IPS-18c (cell line): ENCODE measurements around the gene FBXO15.

Experiments used
- H3K4me3 ChIP-seq: 2 replicates; pipeline ENCODE4 v1.7.0; 2013; ENCODE audit warnings: low read depth, mild to moderate bottlenecking, low read length, moderate library complexity; ENCODE audit not compliant: insufficient read depth
- H3K9me3 ChIP-seq: one replicate; pipeline ENCODE4 v1.6.1; 2013; ENCODE audit warnings: mild to moderate bottlenecking, low read length, moderate library complexity; ENCODE audit not compliant: control insufficient read depth, insufficient read depth

FBXO15 gene

DNA sequence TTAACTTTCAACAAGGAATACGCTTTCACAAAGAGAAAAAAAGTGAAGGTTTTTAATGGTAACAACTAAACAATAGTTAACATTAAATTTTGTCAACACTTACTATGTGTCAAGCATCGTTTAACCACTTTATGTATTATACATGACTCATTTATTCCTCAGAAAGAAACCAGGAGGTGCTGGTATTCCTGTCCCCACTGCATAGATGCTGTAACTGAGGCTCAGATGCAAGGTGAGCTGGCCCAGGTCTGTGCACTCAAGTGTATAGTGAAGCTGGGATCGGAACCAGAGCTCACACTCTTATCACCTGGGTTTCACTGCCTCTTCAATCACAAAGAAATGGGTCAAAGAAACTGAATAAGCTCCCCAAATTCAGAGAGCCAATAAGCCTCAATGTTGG, 16.5 kb downstream of the FBXO15 start:
- Histone ChIP-seq H3K4me3 (no peak overlapping the region), H3K9me3 (no peaks in the 10 kb centered on the region)

DNA sequence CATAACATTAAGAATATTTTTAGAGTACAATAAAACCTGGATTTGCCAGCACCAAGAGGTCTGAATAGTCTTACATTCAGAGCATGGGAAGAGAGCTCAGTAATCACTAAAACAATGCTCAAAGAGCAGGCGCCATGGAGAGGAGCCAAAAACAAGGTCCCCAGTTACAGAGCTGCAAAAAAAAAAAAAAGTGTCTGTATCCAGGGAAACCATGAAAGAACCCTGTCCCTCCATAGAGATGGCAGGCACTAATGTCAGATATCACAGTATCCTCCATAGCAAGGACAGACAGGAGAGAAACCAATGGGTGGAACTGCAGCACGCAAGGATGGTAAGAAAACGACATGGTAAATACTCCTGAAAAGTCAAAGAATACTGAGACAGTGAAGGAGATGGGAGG, 19.5 kb downstream of the FBXO15 start:
- no peak overlapping the region for H3K4me3 ChIP-seq
- H3K9me3 ChIP-seq: no peaks in the 10 kb centered on the region

DNA sequence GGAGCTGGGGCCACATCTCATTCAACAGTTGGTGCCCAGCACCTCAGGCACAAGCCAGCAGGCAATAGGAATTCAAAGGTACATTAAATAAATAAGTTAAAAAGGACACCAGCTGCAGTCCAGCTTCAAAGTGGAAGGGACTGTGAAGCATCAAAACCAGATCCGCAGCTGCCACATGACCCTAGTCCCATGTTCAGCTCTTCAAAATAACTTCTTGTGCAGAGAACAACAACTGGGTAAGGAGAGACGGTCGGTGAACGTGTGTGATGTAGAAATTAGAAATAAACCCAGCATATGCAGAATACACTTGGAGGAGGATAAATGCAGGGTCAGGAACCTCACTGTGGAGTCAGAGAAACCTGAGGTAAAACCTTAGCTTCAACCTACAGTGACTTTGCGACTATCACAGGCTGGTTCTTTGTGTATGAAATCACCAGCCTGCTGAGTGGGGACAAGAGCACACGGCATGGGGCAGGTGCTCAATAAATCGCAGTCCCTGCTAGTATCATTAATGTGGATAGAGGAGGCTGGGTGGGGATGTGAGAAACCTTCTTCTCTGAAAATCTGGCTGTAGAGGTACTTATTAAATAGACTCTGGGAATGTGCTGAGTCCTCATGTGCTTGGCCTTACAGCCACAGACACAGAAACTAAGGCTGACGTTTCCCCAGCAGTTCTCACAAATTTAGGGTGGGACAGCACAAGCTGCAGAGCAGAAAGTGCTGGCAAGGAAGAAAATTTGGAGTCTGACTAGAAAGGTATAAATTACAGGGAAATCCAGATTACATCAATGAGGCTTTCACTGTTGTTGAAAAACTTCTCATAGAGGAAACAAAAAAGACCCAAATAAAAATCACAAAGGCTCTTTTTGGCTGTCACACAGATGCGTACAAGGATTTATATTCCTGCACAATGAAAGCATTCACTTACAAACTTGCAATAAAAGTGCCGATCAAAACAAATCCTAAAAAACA, 20.7 kb downstream of the FBXO15 start:
- Histone ChIP-seq H3K9me3 (no peaks in the 10 kb centered on the region), H3K4me3 (no peak overlapping the region)

DNA sequence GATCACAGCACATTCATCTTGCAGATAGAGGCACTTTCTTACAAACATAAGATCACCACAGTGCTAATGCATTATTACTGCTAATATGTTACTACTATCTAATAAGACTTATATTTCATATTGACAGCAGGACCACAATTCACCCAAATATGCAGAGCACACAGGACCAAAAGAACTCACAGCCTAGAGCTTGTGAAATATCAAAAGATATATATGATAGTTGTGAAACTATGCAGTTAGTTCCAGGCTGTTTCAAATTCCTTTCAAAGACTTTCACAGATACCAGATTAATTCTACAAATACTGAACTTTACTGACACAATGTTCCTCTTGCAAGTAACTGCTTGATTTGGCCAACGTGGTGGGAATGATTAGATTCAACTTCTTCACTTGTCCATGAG, 23.0 kb downstream of the FBXO15 start:
- Histone ChIP-seq H3K4me3 (no peak overlapping the region), H3K9me3 (no peaks in the 10 kb centered on the region)

DNA sequence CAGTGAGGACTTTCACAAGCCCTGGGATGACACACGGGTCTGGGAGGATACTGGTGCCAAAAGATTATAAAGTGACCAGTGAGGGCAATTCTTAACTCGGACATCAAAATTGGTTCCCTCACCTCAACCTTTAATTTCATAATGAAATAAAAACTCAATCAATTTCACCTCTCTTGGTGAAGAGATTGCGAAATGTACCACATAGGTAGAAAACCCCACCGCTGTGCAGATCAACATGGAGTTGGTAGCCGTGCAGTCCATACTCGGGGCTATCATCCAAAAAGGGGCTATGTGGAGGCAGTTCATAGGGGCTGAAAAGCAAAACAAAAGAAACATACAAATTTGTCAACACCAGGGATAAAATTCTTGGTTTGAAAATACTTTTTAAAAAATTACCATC, 24.4 kb downstream of the FBXO15 start:
- Histone ChIP-seq H3K9me3 (no peaks in the 10 kb centered on the region), H3K4me3 (no peak overlapping the region)

DNA sequence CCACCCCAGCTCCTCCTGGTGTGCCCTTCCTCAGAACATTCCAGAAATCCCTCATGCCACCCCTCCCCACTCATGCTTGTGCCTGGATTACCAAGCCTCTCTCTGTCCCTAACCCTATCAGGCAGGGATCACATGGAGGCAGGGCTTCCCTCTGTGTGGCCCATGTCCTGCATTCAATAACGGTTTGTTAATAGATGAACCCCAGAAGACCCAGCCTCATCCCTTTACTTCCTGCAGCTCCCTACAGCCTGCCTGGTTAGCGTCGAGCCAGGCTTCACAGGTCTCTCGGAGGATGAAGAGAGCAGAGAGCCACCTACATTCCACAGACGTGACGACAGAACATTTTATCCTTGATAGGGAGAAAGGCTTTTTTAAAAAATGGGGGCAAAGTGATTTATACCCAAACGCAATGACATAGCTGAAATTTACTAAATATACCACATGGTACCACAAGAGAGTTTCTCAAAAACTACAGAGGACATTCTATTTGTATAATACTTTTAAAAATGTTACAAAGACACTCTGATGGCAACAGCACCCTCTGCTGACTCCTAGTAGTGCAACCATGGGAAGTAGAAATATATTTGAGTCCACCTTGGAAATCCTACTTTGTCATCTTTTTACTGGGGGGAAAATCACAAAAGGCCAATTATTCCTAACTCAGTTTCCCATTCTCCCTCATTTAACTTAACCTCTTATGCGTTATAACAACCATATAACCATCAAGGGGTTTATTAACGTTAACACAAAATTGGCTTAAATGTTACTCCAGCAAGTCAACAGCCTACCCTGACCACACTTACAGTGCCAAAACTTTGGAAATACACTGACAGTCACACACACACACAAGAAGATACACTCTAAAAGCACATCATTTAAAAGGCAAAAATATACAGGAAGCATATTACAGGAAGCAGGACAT, 30.7 kb downstream of the FBXO15 start:
- Histone ChIP-seq H3K4me3 (no peak overlapping the region), H3K9me3 (no peaks in the 10 kb centered on the region)

DNA sequence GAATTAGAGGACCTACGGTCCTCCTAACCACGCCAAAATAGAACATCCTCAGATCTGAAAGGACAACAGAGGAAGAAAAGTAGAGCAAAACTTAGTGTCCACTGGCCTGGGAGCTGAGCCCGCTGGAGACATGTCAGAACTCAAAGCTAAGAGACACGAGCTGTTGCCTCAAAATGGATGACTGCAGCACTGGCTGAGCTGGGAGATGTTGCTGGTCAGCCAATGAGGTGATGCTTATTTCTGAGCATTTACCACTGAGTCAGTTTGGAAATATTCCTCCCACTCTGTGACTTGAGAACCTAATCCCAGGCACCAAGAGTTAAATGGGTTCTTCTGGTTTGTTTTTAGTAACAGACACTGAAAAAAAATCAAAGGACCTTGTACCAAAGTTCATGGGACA, 32.6 kb downstream of the FBXO15 start:
- Histone ChIP-seq H3K4me3 (no peak overlapping the region), H3K9me3 (no peaks in the 10 kb centered on the region)

DNA sequence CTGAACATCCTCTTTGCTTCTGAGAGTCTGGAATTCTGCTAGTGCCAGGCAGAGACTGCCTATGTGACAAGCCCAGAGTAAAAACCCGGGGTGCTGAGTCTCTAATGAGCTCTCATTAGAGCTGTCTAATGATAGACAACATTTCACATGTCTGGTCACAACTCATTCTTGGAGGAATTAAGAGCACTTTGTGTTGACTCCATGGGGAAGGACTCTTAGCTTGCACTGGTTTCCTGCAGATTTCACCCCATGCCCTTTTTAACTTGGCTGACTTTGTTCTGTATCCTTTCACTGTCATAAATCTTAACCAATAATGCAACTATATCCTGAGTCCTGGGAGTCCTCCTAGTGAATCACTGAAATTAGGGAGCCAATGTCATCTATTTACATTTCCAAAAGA, 33.5 kb downstream of the FBXO15 start:
- Histone ChIP-seq H3K9me3 (no peaks in the 10 kb centered on the region), H3K4me3 (no peak overlapping the region)

DNA sequence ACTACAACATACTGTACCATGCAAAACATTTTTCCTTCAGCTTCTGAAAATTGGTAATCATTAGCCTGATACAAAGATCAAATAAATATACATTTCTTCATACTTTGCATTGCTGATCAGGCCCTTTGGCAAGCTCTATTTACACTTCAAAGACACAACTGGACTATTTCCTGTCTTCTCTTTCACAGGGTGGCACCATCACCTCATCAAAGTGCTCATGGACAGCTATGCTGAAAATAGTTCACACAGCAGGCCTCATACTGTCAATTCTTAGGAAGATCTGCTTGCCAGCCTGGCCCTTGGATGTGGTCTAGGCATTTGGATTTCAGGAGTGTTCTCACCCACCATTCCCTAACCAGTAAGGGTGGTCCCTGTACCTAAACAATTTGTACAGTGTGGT, 33.9 kb downstream of the FBXO15 start:
- H3K4me3 ChIP-seq: no peak overlapping the region

DNA sequence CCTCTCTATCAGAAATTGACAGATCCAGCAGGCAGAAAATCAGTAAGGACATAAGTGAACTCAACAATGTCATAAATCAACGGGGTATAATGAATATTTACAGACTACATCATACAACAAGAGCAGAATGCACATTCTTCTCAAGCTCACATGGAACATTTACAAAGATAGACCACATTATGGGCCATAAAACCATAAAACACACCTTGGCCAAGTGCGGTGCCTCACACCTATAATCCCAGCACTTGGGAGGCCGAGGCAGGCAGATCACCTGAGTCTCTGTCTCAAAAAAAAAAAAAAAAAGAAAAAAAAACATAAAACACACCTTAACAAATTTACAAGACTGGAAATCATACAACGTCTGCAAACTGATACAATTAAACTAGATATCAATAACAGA, 36.7 kb downstream of the FBXO15 start:
- no peaks in the 10 kb centered on the region for H3K9me3 ChIP-seq
- H3K4me3 ChIP-seq: no peak overlapping the region

More for the DNA sequence above, 33.9 kb downstream of the FBXO15 start:
- H3K9me3 ChIP-seq: no peaks in the 10 kb centered on the region

DNA sequence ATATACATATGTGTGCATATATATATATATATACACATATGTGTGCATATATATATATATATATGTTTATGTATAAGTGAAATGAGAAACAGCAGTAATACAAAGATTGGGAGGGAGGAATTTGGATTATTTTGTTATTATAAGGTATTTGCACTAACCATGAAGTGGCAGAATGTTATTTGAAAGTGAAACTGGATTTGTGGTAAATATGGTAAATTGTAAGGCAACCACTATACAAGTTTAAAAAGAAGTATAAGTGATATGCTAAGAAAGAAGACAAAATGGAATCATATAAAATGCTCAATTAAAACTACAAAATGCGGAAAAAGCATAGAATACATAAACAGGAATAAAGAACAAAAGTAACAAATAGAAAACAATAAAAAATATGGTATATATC, 37.5 kb downstream of the FBXO15 start:
- Histone ChIP-seq H3K9me3 (no peaks in the 10 kb centered on the region), H3K4me3 (no peak overlapping the region)

DNA sequence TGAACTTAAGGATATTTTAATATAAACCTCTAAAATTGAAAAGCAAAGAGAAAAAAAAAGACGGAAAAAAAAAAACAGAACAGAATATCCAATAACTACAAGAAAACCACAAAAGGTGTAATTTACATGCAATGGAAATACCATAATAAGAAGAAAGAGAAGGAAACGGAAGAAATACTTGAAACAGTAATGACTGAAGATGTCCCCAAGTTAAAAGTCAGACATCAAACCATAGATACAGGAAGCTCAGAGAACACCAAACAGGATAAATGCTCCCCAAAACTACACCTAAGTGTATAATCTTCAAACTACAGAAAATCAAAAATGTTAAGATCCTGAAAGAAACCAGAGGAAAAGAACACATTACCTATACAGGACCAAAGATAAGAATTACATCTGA, 39.2 kb downstream of the FBXO15 start:
- Histone ChIP-seq H3K9me3 (no peaks in the 10 kb centered on the region), H3K4me3 (no peak overlapping the region)

DNA sequence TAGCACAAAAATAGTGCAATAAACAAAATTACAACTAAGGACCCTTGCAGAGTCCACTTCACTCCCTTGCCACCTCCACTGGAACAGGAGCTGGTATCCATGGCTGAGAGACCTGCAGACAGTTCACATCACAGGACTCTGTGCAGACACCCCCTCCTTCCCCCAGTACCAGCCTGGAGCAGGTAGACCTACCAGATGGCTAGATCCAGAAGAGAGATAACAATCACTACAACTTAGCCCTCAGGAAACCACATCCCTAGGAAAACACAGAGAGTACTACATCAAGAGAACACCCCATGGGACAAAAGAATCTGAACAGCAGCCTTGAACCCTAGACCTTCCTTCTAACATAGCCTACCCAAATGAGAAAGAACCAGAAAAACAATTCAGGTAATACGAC, 49.8 kb downstream of the FBXO15 start:
- H3K4me3 ChIP-seq: no peak overlapping the region
- no peaks in the 10 kb centered on the region for H3K9me3 ChIP-seq

DNA sequence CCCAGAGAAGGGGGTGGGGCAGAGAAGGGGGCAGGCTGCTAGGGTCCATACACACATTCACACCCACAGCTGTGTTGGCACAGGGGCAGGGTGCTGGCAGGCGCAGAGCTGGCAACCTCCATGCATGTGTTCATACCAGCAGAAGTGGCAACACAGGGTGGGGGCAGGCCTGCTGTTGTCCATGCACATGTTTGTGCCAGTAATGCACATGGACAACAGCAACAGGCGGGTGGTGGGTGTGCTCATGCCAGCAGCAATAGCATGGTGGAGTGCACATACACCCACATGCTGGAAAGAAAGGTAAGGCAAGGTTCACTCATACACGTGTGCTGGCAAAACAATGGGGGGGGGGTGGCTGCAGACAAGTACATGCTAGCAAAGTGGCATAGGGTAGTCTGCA, 54.7 kb downstream of the FBXO15 start:
- Histone ChIP-seq H3K4me3 (no peak overlapping the region), H3K9me3 (no peaks in the 10 kb centered on the region)

DNA sequence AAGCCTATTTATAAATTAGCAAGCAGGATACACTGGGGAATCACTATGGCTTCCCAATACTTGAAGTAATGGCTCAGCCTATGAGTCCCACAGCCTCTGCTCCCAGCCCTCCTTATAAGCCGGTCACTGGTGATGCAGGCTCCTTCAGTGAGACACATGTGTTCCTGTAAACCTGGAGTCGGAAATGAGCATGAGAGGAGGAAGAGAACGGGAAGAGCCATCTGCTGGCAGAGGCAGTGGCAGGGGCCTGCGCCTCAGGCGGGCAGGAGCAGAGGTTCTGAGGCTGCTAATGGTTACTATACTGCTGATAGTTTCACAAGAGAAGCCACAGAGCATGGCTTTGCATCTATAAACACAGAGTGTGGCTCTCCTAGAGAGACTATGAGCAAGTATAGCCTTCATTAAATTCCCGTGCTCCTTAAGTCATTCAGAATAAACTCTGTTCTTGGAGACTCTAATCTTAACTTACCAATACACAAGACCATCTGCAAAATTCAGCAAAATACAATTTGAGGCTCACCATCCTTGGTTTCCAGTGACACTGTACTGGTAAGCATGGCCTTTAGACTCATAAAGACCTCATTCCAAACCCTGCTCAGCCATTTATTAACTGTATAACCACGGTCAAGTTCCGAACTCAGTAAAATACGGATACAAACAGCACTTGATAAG, 63.3 kb downstream of the FBXO15 start:
- no peak overlapping the region for H3K4me3 ChIP-seq
- no peaks in the 10 kb centered on the region for H3K9me3 ChIP-seq

DNA sequence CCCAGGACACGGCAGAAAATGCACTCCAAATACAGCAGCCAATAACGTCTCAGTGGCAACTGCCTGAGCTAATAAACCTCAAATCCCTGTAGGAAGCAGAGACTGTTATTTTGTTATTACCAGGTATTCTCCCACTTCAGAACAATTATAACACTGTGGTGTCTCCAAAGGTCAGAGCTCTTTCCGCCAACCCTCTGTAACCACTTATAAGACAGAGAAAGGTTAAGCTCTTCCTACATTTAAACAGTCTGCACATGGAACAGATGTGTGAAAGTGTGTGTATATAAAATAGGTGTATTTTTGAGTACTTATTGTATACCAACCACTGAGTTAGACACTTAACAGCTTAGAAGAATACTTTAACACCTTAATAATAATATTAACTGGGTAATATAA, 64.1 kb downstream of the FBXO15 start:
- H3K4me3 ChIP-seq: no peak overlapping the region

DNA sequence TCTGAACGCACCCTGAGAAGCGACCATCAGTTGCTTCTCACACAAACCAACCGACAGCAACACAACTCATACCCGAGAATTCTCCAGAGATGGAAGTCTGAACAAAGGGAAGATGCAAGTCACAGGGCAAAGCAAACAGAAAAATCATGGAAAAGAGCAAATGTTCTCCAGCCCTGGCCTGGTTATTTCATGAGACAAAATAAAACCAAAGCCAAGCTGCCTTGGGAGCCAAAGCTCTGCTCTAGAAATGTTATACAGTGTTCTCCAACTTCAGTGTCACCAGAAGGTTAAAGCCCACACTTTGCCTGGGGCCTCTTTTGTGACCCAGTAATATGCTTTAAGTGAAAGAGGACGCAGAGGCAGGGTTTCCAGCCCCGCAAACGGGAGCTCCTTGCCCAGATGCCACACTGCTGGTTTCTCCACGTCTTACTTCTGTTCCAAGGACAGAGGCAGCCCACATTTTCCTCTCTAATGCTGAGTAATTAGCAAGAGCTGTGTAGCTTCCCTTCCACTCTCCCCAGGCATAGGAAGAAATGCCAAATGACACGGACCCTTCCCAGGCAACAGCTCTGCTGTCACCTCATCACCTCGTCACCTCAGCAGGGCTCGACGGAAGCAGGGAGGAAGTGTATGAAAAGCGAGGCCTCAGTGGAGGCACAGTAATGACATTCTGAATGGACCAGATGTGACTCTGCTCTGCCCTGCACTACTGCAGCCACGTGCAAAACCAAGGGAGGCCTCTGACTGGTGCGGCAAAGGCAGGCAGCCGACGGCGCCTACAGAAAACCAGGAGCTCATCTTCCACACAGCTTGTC, 64.7 kb downstream of the FBXO15 start:
- Histone ChIP-seq H3K4me3 (no peak overlapping the region), H3K9me3 (no peaks in the 10 kb centered on the region)

More for the DNA sequence above, 64.1 kb downstream of the FBXO15 start:
- no peaks in the 10 kb centered on the region for H3K9me3 ChIP-seq
